22Rv1 (cell line): ENCODE measurements around the gene MAPK13.

ENCODE experiments used
- ZFX ChIP-seq: fragments of 450-650 bp; IDR thresholded peaks from 2 replicates; pipeline ENCODE4 v1.6.1; 2017; ENCODE audit warnings: antibody characterized with exemption, borderline replicate concordance
- TF ChIP-seq, protein P1 (sequence below): fragments of 450-650 bp; IDR thresholded peaks from 2 replicates; pipeline ENCODE4 v1.5.1; 2017; ENCODE audit warnings: mild to moderate bottlenecking

DNA sequence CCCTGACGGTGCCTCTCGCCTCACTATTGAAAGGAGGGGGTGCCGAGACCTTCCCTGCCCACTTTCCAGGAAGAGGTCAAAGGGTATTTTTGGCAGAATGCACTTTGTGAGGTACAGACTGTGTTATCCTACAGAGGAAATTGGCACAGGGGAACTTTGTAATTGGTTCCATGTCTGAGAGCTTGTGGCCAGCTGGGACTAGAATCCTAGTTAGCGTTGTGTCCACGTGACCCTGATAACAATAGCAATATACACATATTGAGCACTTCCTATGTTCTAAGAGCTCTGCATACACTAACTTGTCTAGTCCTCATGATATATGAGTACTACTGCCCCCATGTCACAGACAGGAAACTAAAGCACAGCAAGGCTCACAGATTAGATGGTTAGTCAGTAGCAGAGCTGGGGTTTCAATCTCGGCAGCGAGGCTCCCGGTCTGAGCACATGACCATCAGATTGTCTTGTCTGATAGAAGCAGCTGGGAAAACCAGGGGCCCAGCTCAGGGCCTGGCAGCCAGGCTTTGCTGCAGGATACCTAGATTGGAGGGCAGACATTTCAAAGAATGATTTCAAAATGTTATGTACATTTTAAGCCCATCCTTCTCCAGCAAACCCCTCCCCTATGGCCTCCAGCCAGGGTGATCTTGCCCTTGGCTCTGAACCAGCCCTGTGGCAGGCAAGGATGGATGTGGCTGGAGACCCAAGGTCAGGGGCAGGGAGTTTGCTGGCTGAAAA lies 1.4 kb downstream of the MAPK13 start:
- TF ChIP-seq, protein P1, sequence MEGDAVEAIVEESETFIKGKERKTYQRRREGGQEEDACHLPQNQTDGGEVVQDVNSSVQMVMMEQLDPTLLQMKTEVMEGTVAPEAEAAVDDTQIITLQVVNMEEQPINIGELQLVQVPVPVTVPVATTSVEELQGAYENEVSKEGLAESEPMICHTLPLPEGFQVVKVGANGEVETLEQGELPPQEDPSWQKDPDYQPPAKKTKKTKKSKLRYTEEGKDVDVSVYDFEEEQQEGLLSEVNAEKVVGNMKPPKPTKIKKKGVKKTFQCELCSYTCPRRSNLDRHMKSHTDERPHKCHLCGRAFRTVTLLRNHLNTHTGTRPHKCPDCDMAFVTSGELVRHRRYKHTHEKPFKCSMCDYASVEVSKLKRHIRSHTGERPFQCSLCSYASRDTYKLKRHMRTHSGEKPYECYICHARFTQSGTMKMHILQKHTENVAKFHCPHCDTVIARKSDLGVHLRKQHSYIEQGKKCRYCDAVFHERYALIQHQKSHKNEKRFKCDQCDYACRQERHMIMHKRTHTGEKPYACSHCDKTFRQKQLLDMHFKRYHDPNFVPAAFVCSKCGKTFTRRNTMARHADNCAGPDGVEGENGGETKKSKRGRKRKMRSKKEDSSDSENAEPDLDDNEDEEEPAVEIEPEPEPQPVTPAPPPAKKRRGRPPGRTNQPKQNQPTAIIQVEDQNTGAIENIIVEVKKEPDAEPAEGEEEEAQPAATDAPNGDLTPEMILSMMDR, result no peak
- no peak for TF ChIP-seq ZFX
